Neural cell (in vitro differentiated cells): Measurements from ENCODE around the gene ISG15. TPM values are rescaled to one million over a fixed set of nuclear protein-coding genes. Genes with fewer than 3 reads are reported as not detected.

ENCODE experiments used
- H2AFZ ChIP-seq: fragments of 200-600, 300-800 bp; sonication (generic), shearing (Covaris generic); 2 replicates; pipeline ENCODE4 v1.6.0; 2014; ENCODE audit warnings: low read depth, mild to moderate bottlenecking, antibody characterized with exemption, low read length, moderate library complexity
- H3F3A ChIP-seq: fragments of 200-600 bp; shearing (Covaris generic); 2 replicates; pipeline ENCODE4 v1.6.1; 2016; ENCODE audit warnings: mild to moderate bottlenecking, moderate library complexity, mixed read lengths, antibody characterized with exemption, low read length; ENCODE audit not compliant: insufficient read depth, poor library complexity, severe bottlenecking
- H3K27ac ChIP-seq: fragments of 200-600, 300-800 bp; sonication (generic), shearing (Covaris generic); 2 replicates; pipeline ENCODE4 v1.5.1; 2014; ENCODE audit warnings: mild to moderate bottlenecking, low read length, moderate library complexity
- H3K27me3 ChIP-seq: fragments of 300-800, 200-600 bp; sonication (generic), shearing (Covaris generic); 2 replicates; pipeline ENCODE4 v1.6.0; 2014; ENCODE audit warnings: mild to moderate bottlenecking, low read depth, low read length, moderate library complexity; ENCODE audit not compliant: insufficient read depth
- H3K36me3 ChIP-seq: fragments of 300-800, 200-600 bp; sonication (generic), shearing (Covaris generic); 2 replicates; pipeline ENCODE4 v1.5.1; 2014; ENCODE audit warnings: mild to moderate bottlenecking, antibody characterized with exemption, low read length, moderate library complexity; ENCODE audit not compliant: insufficient read depth
- H3K4me2 ChIP-seq: fragments of 300-800, 200-600 bp; sonication (generic), shearing (Covaris generic); 2 replicates; pipeline ENCODE4 v1.6.0; 2014; ENCODE audit warnings: mild to moderate bottlenecking, low read length
- H3K4me3 ChIP-seq: fragments of 300-800, 200-600 bp; sonication (generic), shearing (Covaris generic); 2 replicates; pipeline ENCODE4 v1.5.1; 2014; ENCODE audit warnings: mild to moderate bottlenecking, low read length, moderate library complexity
- H3K79me2 ChIP-seq: fragments of 200-600 bp; shearing (Covaris generic); replicated peaks from 2 replicates; pipeline ENCODE4 v1.6.0; 2014; ENCODE audit warnings: mild to moderate bottlenecking, low read length, moderate library complexity; ENCODE audit not compliant: insufficient read depth
- H3K9ac ChIP-seq: fragments of 300-800, 200-600 bp; sonication (generic), shearing (Covaris generic); 2 replicates; pipeline ENCODE4 v1.6.1; 2016; ENCODE audit warnings: mild to moderate bottlenecking, low read length, mixed read lengths
- H3K9me2 ChIP-seq: fragments of 200-600 bp; shearing (Covaris generic); 2 replicates; pipeline ENCODE4 v1.6.1; 2016; ENCODE audit warnings: mild to moderate bottlenecking, low read length, mixed read lengths; ENCODE audit not compliant: insufficient read depth
- H3K9me3 ChIP-seq: fragments of 200-600, 300-800 bp; sonication (generic), shearing (Covaris generic); 2 replicates; pipeline ENCODE4 v1.6.1; 2016; ENCODE audit warnings: mild to moderate bottlenecking, mixed run types, low read length, moderate library complexity, mixed read lengths
- H4K20me1 ChIP-seq: fragments of 200-600 bp; shearing (Covaris generic); 2 replicates; pipeline ENCODE4 v1.6.1; 2016; ENCODE audit warnings: mild to moderate bottlenecking, mixed run types; ENCODE audit not compliant: insufficient read depth
- EP300 ChIP-seq: fragments of 450-650 bp; conservative IDR thresholded peaks from 2 replicates; pipeline ENCODE4 v1.6.1; 2014; ENCODE audit warnings: antibody characterized with exemption, mild to moderate bottlenecking, moderate library complexity; ENCODE audit not compliant: poor library complexity, severe bottlenecking
- EZH2 ChIP-seq: fragments of 200-600, 300-800 bp; shearing (Covaris generic), sonication (generic); IDR thresholded peaks from 2 replicates; pipeline ENCODE4 v1.6.1; 2014; ENCODE audit warnings: antibody characterized with exemption, low read length, borderline replicate concordance, mild to moderate bottlenecking; ENCODE audit not compliant: insufficient read depth, poor library complexity, severe bottlenecking
- MXI1 ChIP-seq: fragments of 450-650 bp; conservative IDR thresholded peaks from 2 replicates; pipeline ENCODE4 v1.6.1; 2014; ENCODE audit warnings: antibody characterized with exemption, mild to moderate bottlenecking; ENCODE audit not compliant: poor library complexity, severe bottlenecking
- POLR2AphosphoS5 ChIP-seq: IDR thresholded peaks from 2 replicates; pipeline ENCODE4 v1.6.1; 2012
- RAD21 ChIP-seq: fragments of 450-650 bp; conservative IDR thresholded peaks from 2 replicates; pipeline ENCODE4 v1.6.1; 2014; ENCODE audit warnings: antibody characterized with exemption, mild to moderate bottlenecking, moderate library complexity
- REST ChIP-seq: IDR thresholded peaks from 2 replicates; pipeline ENCODE4 v1.6.1; 2012; ENCODE audit warnings: borderline replicate concordance
- SMC3 ChIP-seq: fragments of 450-650 bp; conservative IDR thresholded peaks from 2 replicates; pipeline ENCODE4 v1.6.1; 2014; ENCODE audit warnings: antibody characterized with exemption, mild to moderate bottlenecking, moderate library complexity; ENCODE audit not compliant: poor library complexity
- TAF1 ChIP-seq: IDR thresholded peaks from 2 replicates; pipeline ENCODE4 v1.6.1; 2012; ENCODE audit warnings: low read depth
- polyA plus RNA-seq: library from polyadenylated mRNA; depleted of rRNA; stranded (reverse); fragments of >200 nt; gene quantifications from 2 replicates; pipeline ENCODE4 v1.2.3, GENCODE V29; 2014
- TF ChIP-seq, protein P1 (sequence below): fragments of 450-650 bp; IDR thresholded peaks from 2 replicates; pipeline ENCODE4 v1.5.1; 2014; ENCODE audit warnings: antibody characterized with exemption, mild to moderate bottlenecking, moderate library complexity; ENCODE audit not compliant: poor library complexity, severe bottlenecking

ISG15 gene
- polyA plus RNA-seq, 1 donor from 2014 or later: 8.0 TPM

- Histone ChIP-seq H3K9ac (no peak overlapping the region), H3K79me2 (no peaks in the 10 kb centered on the region), H3F3A (no peaks in the 10 kb centered on the region), H3K36me3 (no peaks in the 10 kb centered on the region), H3K4me3 (no peak overlapping the region), H3K9me2 (no peaks in the 10 kb centered on the region), H4K20me1 (no peaks in the 10 kb centered on the region), H2AFZ (no peak overlapping the region), H3K4me2 (no peak overlapping the region), H3K27ac (no peak overlapping the region), H3K9me3 (no peaks in the 10 kb centered on the region), H3K27me3 (no peaks in the 10 kb centered on the region)
- TF ChIP-seq POLR2AphosphoS5: no peak
- TF ChIP-seq RAD21: no peak
- no peak for TF ChIP-seq REST
- TF ChIP-seq EP300: no peak
- TF ChIP-seq, protein P1, sequence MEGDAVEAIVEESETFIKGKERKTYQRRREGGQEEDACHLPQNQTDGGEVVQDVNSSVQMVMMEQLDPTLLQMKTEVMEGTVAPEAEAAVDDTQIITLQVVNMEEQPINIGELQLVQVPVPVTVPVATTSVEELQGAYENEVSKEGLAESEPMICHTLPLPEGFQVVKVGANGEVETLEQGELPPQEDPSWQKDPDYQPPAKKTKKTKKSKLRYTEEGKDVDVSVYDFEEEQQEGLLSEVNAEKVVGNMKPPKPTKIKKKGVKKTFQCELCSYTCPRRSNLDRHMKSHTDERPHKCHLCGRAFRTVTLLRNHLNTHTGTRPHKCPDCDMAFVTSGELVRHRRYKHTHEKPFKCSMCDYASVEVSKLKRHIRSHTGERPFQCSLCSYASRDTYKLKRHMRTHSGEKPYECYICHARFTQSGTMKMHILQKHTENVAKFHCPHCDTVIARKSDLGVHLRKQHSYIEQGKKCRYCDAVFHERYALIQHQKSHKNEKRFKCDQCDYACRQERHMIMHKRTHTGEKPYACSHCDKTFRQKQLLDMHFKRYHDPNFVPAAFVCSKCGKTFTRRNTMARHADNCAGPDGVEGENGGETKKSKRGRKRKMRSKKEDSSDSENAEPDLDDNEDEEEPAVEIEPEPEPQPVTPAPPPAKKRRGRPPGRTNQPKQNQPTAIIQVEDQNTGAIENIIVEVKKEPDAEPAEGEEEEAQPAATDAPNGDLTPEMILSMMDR: no peak
- TF ChIP-seq MXI1: no peak
- no peak for TF ChIP-seq TAF1
- TF ChIP-seq EZH2: no peak
- no peak for TF ChIP-seq SMC3
Measured at GRCh38 chr1:1041092-1041523, 27.8 kb downstream of the ISG15 start.

DNA sequence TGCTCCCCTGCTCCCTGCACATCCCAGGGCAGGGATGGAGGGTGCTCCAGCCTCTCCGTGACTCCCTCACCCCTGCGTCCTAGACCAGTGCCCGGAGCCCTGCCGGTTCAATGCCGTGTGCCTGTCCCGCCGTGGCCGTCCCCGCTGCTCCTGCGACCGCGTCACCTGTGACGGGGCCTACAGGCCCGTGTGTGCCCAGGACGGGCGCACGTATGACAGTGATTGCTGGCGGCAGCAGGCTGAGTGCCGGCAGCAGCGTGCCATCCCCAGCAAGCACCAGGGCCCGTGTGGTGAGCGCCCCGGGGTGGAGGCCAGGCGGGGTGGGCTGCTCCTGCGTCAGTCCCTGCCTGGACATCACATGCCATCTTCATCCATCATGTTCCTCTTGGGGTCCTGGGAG lies 28.6 kb downstream of the ISG15 start:
- H3F3A ChIP-seq: no peaks in the 10 kb centered on the region
- no peak overlapping the region for H3K27ac ChIP-seq
- H3K4me3 ChIP-seq: no peak overlapping the region
- H3K79me2 ChIP-seq: no peaks in the 10 kb centered on the region
- no peak overlapping the region for H3K9ac ChIP-seq
- H3K4me2 ChIP-seq: no peak overlapping the region
- H3K9me2 ChIP-seq: no peaks in the 10 kb centered on the region
- no peaks in the 10 kb centered on the region for H3K36me3 ChIP-seq
- no peak overlapping the region for H2AFZ ChIP-seq
- no peaks in the 10 kb centered on the region for H3K27me3 ChIP-seq
- TF ChIP-seq POLR2AphosphoS5: no peak
- TF ChIP-seq REST: no peak
- TF ChIP-seq MXI1: no peak
- TF ChIP-seq EZH2: no peak
- H3K9me3 ChIP-seq: no peaks in the 10 kb centered on the region
- no peaks in the 10 kb centered on the region for H4K20me1 ChIP-seq
